ENCODE data around the gene GNRH2.
"Not testable (repeated sequence)": the region's sequence is repeated elsewhere in the genome, so short reads cannot be mapped to it uniquely, and the experiment has no call there.

The GNRH2 gene, protein sequence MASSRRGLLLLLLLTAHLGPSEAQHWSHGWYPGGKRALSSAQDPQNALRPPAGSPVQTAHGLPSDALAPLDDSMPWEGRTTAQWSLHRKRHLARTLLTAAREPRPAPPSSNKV

DNA sequence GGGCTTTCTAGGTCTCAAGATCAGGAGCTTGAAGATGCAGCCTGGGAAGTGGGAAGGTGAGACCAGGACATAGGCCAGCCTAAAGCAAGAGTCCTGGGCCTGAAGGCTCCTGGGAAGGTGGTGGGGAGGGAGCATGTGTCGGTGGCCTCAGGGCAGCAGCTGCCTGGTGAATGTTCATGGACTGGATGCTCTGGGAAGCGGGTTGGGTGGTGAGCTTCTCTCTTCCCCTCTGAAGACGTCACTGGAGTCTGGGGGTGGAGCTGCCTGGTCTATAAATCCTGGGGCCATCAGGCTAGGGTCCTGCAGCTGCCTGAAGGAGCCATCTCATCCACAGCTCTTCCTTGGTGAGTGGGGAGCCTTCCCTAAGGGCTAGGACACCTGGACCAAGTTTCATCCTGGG is at the start of gene GNRH2:
GNRH2 (plus strand) TSS at position 301 of the 400 bp plus-strand sequence. CDS start 793 bp downstream, outside the sequence.
- no peak for FAIRE-seq

DNA sequence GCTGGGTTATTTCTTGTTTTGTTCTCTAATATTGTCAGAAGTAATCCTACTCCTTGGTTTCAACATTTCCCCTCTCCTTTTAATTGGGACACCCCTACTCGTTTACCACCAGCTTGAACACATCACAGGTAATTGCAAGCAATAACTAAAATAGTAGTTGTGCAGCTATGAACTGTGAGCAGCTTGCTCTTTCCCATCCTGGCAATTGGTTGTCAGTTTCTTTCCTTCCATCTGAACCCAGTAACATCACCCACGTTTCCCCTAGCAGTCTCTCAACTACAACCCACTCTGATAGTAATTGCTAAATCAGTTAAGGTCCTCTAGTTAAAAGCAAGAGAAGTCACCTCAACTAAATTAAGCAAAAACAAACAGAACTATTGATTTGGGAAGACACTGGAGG is 47.6 kb upstream of the GNRH2 start:
- no peak for FAIRE-seq

DNA sequence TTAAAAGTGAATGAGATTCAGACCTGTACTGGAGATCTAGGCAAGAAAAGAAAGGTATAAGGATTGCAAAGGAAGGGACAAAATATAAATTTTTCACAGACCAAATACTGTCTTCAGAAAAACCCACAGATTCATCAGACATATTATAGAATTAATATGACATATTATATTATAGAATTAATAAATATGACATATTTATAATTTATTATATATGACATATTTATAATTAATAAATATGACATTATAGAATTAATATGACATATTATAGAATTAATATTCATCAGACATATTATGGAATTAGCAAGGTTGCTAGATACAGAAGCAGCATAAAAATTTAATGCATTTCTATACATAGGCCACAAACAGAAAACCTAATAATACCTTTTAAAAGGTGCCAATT is 44.7 kb upstream of the GNRH2 start:
- peak; percentile 85 for FAIRE-seq

DNA sequence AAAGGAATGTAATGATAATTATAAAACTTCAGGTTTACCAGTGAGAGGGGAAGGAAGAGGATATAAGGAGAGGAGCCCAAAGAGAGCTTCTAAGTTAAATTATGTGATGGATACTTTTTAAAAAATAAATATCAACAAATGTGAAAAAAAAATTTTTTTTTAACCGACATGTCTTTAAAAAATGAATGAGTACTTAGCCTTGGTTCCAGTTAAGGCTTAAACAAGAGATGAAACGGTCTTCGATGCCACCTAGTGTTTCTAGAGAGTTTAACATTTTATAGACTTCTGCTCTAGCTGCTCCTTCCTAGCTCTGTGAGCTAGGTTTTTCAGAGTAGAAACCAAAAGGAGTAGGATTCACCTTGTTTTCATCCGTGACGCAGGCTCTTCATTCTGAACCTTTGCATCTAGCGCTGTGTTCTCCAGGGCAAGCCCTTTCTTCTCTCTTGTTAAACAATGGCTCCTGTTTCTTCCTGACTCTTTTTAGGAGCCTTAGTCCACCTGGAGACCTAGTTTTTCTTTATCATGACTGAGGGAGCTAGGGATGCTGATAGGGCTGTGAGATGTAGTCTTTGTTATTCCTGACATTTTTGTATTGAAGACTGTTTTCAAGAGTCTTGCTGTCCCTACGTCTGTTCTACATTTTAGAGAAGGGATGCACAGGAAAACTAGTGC is 42.4 kb upstream of the GNRH2 start:
- FAIRE-seq: peak; percentile 98

DNA sequence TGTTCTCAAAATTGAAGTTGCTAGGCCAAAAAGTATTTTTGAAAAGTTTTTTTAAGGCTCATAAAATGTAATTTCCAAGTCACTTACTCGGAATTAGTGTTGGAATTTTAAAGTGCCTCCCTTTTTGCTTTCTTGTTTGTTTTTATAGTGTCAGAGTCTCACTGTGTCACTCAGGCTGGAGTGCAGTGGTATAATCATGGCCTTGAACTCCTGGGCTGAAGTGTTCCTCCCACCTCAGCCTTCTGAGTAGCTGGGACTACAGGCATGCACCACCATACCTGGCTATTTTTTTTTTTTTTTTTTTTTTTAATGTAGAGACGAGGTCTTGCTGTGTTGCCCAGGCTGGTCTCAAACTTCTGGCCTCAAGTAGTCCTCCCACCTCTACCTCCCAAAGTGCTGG is 40.0 kb upstream of the GNRH2 start:
- FAIRE-seq: no peak

DNA sequence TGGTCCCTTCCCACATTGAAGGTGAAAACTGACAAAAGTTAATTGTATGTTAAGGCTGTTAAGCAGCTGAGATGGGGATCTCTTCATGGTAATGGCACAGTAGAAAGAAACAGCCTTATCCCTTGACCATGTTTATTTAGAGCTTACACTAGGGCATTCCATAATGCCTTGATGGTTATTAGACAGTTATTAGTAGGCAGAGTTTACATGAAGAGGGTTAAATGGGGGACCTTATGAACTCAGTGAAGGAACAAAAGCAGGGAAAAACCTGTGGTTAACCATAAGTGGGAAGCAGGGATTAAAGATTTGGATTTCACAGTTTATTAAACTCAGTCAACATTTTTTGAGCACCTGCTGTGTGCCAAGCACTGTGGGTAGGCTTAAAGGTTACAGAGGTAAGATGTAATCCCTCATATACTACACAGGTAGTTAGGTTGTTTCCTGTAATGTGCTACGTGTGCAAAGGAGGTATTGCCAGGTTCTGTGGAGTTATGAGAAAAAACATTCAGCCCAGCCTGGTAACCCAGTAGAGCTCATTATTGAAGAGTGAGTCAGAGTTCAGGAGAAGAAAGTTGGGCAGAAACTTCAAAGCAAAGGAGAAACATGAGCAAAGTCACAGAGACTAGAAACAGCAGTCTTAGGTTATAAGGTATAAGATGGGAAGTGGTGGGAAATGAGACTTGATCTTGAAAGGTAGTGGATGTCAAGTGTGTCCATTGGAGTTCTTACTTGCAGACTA is 32.3 kb upstream of the GNRH2 start:
- no peak for FAIRE-seq

DNA sequence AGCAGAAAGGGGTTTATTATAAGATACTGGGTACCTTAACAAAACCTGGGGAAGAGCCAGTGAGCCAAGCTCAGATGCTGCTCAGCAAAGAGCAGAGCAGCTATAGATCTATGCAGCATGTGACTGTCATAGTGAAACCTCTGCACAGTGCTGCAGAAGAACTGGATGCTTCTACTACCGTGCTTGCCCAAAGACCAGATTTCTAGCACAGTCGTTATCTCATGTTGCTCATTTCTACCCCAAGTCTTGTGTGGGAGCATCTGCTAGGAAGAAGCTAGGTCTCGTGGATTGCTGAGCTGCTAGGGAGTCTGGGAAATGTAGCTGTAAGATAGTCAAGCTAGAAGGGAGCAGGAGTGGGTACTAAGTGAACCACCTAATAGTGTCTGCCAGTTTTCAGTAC is 31.7 kb upstream of the GNRH2 start:
- no peak for FAIRE-seq

DNA sequence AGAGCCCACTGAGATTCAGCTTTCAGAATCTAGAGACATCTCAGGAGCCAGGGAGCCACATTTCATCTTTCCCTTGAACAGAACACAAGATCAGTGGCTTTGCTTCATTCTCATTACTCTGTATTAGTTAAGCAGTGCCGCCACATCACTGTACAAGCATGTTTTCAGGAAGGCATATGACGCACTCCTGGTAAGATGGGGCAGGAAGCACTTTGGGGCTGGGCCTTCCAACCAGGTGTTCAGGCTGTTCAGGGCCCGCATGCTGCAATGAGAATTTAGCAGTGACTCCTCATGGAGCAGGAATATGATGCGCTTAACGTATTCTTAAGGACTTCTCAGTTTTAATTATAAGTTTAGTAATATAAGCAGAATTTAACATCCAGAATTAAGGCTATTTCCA is 29.7 kb upstream of the GNRH2 start:
- FAIRE-seq: no peak

DNA sequence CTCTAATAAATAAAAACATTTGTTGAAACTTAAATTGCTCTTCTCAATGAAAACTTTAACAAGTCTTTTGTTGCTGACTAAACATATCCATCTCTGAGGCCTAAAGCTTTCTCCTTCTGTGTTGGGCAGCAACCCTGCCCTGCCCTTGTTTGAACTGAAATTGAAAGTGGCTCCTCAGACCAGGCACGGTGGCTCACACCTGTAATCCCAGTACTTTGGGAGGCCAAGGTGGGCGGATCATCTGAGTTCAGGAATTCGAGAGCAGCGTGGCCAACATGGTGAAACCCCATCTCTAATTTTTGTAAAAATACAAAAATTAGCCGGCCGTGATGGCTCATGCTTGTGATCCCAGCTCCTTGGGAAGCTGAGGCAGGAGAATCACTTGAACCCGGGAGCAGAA is 29.2 kb upstream of the GNRH2 start:
- no peak for FAIRE-seq

DNA sequence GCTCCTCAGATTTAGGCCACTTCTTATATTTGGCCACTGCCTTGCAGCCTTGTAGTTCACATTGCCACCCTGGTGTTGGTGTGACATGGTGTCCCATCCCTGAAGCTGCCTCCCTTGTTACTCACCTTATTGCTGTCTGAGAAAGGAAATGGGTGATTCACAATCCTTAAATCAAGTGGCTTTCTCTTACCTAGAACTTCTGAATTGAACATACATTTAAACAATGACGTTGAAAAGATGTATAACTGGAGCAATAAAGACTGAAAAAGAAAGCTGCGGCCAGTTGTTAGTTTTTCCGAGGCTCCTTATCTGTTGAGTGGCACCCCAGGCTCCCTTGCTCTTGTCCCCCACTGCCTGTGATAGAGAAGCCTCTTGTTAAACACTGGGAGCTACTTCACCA is 28.8 kb upstream of the GNRH2 start:
- no peak for FAIRE-seq

DNA sequence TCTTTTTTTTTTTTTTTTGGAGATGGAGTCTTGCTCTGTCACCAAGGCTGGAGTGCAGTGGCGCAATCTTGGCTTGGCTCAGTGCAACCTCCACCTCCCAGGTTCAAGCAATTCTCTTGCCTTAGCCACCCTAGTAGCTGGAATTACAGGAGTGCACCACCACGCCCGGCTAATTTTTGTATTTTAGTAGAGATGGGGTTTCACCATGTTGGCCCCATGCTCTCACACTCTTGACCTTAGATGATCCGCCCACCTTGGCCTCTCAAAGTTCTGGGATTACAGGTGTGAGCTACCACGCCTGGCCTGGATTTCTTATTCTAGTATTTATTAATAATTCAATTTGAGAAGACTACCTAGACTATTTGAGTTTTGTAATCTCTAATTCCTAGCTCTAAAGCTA is 28.1 kb upstream of the GNRH2 start:
- not testable (repeated sequence) for FAIRE-seq

DNA sequence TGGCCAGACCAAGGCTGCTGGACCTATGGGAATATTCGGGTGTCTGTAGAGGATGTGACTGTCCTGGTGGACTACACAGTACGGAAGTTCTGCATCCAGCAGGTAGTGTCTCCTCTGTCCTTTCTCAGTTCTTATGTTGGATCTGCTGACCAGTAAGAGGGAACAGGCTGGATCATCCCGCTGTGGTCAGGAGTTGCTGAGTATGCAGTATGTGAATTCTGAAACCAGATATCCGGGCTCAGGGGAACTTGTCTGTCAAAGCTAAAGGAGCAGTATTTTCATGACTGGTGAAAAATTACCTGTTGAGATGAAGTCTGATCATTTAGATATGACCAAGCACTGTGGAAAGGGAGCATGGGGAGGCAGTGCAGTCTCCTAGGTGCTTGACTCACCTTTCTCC is 22.1 kb upstream of the GNRH2 start:
- FAIRE-seq: no peak

DNA sequence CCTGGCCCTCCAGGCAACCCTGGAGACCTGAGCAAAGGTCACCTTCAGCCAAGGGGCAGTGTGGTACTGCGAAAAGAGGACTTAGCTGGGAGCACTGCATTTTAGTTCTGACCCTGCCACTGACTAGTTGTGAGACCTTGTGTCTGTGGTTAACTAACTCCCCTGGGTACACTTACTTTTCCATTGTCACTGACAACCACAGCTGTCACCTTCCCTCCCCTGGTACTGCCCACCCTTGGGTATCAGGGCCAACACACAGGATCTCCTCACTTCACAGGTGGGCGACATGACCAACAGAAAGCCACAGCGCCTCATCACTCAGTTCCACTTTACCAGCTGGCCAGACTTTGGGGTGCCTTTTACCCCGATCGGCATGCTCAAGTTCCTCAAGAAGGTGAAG is 21.6 kb upstream of the GNRH2 start:
- no peak for FAIRE-seq

DNA sequence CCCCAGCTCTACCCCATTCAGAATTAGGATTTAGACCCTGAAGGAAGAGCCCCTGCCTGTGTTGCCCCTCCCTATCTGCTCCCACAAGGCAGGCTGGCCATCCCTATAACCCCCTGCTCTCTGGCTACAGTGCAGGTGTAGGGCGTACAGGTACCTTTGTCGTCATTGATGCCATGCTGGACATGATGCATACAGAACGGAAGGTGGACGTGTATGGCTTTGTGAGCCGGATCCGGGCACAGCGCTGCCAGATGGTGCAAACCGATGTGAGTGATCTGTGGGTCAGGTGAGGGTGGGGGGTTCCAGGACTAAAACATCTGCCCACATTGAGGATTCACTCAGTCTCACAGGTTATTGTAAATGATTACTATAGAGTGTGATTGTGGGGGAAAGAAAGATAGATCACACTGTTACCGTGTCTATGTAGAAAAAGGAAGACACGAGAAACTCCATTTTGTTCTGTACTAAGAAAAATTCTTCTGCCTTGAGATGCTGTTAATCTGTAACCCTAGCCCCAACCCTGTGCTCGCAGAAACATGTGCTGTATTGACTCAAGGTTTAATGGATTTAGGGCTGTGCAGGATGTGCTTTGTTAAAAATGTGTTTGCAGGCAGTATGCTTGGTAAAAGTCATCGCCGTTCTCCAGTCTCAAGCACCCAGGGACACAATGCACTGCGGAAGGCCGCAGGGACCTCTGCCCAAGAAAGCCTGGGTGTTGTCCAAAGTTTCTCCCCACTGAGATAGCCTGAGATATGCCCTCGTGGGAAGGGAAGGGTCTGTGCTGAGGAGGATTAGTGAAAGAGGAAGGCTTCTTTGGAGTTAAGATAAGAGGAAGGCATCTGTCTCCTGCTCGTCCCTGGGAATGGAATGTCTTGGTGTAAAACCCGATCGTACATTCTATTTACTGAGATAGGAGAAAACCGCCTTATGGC is 20.6 kb upstream of the GNRH2 start:
- not testable (repeated sequence) for FAIRE-seq

DNA sequence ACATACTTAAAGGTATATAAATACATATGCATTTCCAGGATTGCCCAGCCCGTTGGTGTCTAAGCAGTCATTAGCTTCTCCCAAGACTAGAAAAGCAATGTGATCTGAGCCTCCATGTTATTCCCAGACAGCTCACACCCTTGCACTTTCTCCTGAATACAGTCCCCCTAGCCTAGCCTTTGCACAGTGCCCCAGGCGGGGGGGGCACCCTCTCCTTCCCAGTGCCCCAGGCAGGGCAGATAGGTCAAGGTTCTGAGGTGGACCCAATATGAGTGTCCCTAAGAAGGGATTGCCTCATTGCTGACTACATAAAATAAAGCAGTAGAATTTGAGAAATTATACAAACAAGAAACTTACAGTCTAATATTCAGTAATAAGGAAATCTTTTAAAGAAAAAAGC is 15.4 kb upstream of the GNRH2 start:
- FAIRE-seq: no peak

DNA sequence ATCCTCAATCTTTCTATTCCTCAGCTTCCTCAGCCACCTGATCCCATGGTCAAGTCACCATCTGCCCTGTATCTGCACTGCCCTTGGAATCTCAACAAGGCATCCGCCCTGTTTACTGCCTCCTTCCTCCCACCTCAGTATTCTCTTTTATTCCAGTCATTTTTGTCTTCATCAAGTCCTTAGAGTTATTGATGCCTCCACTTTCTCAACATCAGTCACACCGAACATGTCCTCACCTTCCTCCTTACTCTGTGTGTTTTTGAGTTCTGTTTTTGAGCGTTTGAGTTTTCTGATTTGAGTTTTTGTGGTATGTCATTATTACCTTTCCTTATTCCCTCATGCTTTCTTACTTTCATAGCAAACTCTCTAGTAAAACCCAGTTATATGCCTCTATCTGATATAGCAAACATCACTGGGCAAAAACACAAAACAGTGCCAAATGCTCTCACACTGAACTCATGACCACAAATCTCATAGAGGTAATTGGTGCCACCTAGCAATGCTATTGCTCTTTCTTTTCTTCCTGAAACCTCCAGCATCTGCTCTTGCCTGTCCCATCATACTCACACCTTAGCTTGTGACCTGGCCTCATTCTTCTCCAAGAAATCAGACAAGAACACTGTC is 11.8 kb upstream of the GNRH2 start:
- no peak for FAIRE-seq

DNA sequence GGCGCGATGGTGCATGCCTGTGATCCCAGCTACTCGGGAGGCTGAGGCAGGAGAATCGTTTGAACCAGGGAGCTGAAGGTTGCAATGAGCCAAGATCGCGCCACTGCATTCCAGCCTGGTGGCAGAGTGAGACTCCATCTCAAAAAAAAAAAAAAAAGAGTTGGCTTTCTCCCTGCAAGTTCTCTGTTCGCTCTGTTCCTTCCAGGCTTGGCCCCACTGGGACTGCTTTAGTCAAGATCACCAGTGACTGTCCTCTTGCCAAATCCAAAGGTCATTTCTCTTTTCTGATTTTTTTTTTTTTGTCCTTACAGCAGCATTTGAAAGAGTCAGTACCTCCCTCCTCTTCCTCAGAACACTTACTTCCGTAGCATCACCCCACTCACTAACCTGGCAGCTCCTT is 10.8 kb upstream of the GNRH2 start:
- no peak for FAIRE-seq

DNA sequence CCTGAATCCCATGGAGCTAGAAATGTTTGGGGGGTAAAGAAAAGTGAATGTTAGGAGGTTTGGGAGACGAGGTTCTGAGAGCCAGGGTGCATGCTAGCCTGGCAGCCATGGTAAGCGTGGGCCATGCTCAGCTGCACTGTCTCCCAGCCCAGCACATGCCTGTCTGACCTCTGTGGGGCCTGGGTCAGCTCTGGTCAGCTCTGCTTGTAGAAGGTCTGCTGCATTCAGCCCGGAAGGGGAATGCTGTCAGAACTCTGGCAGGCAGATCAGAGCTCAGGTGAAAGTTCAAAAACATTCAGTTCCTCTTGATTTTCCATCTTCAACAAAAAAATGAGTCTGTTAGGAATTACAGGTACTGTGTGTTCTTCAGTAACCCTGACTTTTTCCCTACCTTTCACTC is 5.8 kb upstream of the GNRH2 start:
- FAIRE-seq: no peak

DNA sequence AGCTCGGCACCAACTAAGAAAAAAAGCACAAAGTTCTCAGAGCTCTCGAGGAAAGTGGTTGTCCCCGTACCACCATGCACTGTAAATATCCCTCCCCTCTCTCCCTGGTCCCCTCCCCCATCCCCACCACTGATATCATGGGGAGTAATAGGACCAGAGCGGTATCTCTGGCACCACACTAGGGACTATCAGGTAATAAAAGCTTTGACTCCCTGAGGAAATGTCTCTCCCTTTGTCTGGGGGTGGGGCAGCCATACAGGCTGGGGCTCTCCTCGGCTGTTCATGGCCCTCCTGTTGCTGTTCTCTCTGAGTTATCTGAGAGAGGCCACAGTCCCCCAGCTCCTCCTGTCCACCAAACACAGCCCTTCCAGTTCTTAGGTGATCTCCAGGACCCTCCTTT is 5.0 kb upstream of the GNRH2 start:
- no peak for FAIRE-seq

DNA sequence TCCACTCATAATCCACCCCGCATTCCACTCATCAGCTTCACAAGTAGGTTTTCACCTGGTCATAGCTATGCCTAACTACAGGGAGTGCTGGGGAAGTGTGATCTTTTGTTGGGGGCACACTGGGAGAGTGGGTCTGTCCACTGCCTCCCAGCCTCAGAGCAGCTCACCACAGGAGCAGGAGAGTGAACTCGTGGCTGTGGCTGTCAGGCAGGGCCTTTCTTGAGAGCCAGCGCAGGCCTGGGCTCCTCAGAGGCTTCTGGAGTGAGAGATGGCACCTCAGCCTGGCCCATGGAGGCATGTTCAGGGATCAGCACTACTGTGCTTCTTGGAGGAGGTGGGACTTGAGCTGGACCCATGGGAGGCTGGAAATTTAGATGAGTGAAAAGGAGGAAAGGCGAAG is 4.0 kb upstream of the GNRH2 start:
- FAIRE-seq: no peak

DNA sequence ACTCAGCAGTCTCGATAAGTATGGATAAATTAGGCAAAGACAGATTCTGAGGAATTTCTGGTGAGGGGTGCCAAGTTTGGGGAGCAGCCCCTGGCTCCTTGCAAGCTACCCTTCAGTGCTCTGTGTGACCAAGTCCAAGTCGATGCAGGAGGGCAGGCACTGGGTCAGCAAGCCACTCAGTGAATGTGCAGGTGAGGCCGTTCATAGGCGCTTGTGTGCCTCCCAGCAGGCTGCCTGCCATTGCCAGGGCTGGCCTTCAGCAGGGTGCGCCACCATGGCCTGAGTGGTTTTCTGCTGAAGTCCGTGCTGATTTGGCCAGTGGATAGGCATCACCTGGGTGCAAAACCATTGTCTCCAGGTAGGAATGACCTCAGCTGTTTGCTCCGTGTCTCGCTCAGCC is 3.3 kb upstream of the GNRH2 start:
- no peak for FAIRE-seq

DNA sequence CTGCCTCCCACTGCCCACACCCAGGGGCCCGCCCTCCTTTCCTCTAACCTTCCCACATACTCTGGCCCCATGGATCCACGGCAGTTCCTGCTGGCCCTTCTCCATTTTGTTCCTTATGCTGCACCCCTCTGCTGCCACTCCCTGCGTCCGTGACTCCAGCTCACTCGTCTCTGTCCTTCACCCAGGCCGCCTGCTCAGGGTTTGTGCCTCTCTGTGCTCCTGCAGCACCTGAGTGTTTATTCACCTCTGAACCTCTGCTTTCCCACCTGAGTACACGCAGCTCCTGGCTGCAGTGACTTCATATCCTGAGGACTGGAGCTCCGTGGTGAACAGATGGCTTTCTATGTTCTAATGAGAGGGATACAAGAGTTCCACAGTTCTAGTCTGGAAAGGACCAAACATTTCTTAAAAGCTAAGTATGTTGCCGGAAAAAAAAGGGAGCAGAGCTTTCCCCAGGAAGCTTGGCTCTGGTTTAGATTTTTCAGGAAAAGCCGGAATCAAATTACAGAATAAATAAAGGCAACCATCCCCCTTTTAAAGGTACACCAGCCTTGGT is 1.5 kb upstream of the GNRH2 start:
- FAIRE-seq: no peak

DNA sequence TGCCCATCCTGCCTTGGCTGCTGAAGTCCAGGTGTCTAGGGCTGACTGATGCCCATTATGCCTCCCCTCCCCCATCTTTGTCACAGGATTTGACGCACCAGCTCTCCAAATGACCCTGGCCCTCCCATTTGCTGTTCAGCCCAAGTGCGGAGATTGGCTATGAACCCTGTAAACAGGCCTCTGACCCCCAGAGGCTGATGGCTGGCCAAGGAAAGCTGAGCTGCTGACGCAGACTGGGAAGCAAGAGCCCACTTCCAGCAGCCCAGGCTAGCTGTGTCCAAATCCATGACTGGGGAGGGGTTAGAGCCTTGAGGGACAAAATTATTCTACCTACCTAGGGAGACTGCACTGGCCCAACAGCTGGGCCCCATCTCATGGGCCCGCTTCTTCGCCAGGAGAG is 797 bp upstream of the GNRH2 start:
- FAIRE-seq: no peak
